Activated CD4-positive, alpha-beta T cell treated with anti-CD3 and anti-CD28 coated beads, Interleukin-2, amount 50 U/mL, for 4 hours (primary cell): ENCODE measurements around the gene INTS11.

ENCODE experiments used
- DNase-seq, 2 experiments: peaks; one replicate each; pipeline ENCODE4 v3.0.0-alpha.2; 2020

Gene INTS11

GRCh38 chr1:1343811-1344421, 19.5 kb upstream of the INTS11 start:
- DNase-seq: no peak

GRCh38 chr1:1342584-1343115, 18.2 kb upstream of the INTS11 start:
- no peak for DNase-seq

- DNase-seq: no peak
Observed at GRCh38 chr1:1342061-1342562, 17.7 kb upstream of the INTS11 start.

GRCh38 chr1:1341549-1342021, 17.1 kb upstream of the INTS11 start:
- DNase-seq: no peak

- no peak for DNase-seq
Observed at GRCh38 chr1:1340791-1341548, 16.5 kb upstream of the INTS11 start.

- no peak for DNase-seq
Observed at GRCh38 chr1:1340185-1340584, 15.7 kb upstream of the INTS11 start.

GRCh38 chr1:1338278-1338677, 13.8 kb upstream of the INTS11 start:
- no peak for DNase-seq

- peak in 1 of 2 experiments; percentile 28 for DNase-seq
Observed at GRCh38 chr1:1337793-1338147, 13.3 kb upstream of the INTS11 start.

- DNase-seq: no peak
Observed at GRCh38 chr1:1336931-1337792, 12.7 kb upstream of the INTS11 start.

GRCh38 chr1:1336446-1336845, 12.0 kb upstream of the INTS11 start:
- DNase-seq: no peak

- DNase-seq: no peak
Observed at GRCh38 chr1:1335792-1336248, 11.4 kb upstream of the INTS11 start.

GRCh38 chr1:1335283-1335682, 10.8 kb upstream of the INTS11 start:
- DNase-seq: no peak

GRCh38 chr1:1334835-1335234, 10.4 kb upstream of the INTS11 start:
- no peak for DNase-seq

GRCh38 chr1:1333551-1334241, 9.2 kb upstream of the INTS11 start:
- no peak for DNase-seq

- DNase-seq: no peak
Observed at GRCh38 chr1:1332774-1333480, 8.5 kb upstream of the INTS11 start.

- DNase-seq: no peak
Observed at GRCh38 chr1:1332031-1332755, 7.7 kb upstream of the INTS11 start.

- DNase-seq: no peak
Observed at GRCh38 chr1:1331068-1331965, 6.9 kb upstream of the INTS11 start, which contains the start of gene TAS1R3. Gene TAS1R3, plus strand, starts transcription at chr1:1331280. Its CDS starts 66 bp downstream, at chr1:1331346.

- no peak for DNase-seq
Observed at GRCh38 chr1:1330366-1331067, 6.1 kb upstream of the INTS11 start.
